ENCODE measurements around the gene DUSP28.

The DUSP28 gene

GRCh38 chr2:240522406-240522805 is 37.8 kb upstream of the DUSP28 start:
- no peak for DNase-seq (ENCODE audit: low read depth)
- H3K4me3 ChIP-seq (ENCODE audit: low read length) = no peak overlapping the region
- TF ChIP-seq, protein P1, sequence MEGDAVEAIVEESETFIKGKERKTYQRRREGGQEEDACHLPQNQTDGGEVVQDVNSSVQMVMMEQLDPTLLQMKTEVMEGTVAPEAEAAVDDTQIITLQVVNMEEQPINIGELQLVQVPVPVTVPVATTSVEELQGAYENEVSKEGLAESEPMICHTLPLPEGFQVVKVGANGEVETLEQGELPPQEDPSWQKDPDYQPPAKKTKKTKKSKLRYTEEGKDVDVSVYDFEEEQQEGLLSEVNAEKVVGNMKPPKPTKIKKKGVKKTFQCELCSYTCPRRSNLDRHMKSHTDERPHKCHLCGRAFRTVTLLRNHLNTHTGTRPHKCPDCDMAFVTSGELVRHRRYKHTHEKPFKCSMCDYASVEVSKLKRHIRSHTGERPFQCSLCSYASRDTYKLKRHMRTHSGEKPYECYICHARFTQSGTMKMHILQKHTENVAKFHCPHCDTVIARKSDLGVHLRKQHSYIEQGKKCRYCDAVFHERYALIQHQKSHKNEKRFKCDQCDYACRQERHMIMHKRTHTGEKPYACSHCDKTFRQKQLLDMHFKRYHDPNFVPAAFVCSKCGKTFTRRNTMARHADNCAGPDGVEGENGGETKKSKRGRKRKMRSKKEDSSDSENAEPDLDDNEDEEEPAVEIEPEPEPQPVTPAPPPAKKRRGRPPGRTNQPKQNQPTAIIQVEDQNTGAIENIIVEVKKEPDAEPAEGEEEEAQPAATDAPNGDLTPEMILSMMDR (IDR thresholded peaks at IDR 0.05; ENCODE audit: insufficient read depth, low read depth, low read length, missing control alignments) = no peak

- TF ChIP-seq, protein P1 (IDR thresholded peaks at IDR 0.05; ENCODE audit: insufficient read depth, low read depth, low read length, missing control alignments) = no peak
- no peak for DNase-seq (ENCODE audit: low read depth)
- H3K4me3 ChIP-seq (ENCODE audit: low read length) = no peak overlapping the region
These were observed 36.5 kb upstream of the DUSP28 start for GRCh38 chr2:240523451-240524281.

- DNase-seq (ENCODE audit: low read depth) = no peak
- TF ChIP-seq, protein P1 (IDR thresholded peaks at IDR 0.05; ENCODE audit: insufficient read depth, low read depth, low read length, missing control alignments) = no peak
- no peak overlapping the region for H3K4me3 ChIP-seq (ENCODE audit: low read length)
These were observed 35.0 kb upstream of the DUSP28 start for GRCh38 chr2:240524963-240525718.

- TF ChIP-seq, protein P1 (IDR thresholded peaks at IDR 0.05; ENCODE audit: insufficient read depth, low read depth, low read length, missing control alignments) = no peak
- DNase-seq (ENCODE audit: low read depth) = no peak
- H3K4me3 ChIP-seq (ENCODE audit: low read length) = no peak overlapping the region
These were observed 34.4 kb upstream of the DUSP28 start for GRCh38 chr2:240525802-240526201.

GRCh38 chr2:240526521-240526920 is 33.6 kb upstream of the DUSP28 start:
- TF ChIP-seq, protein P1 (IDR thresholded peaks at IDR 0.05; ENCODE audit: insufficient read depth, low read depth, low read length, missing control alignments) = no peak
- H3K4me3 ChIP-seq (ENCODE audit: low read length) = no peak overlapping the region
- no peak for DNase-seq (ENCODE audit: low read depth)

GRCh38 chr2:240527153-240527750 is 32.9 kb upstream of the DUSP28 start:
- TF ChIP-seq, protein P1 (IDR thresholded peaks at IDR 0.05; ENCODE audit: insufficient read depth, low read depth, low read length, missing control alignments) = no peak
- no peak for DNase-seq (ENCODE audit: low read depth)
- no peak overlapping the region for H3K4me3 ChIP-seq (ENCODE audit: low read length)
